ENCODE measurements around the gene SMCO4. TPM values are rescaled to one million over a fixed set of nuclear protein-coding genes. Genes with fewer than 3 reads are reported as not detected.

SMCO4 gene
- total RNA-seq, 1 donor from 2014 or later, result 6.8 TPM

DNA sequence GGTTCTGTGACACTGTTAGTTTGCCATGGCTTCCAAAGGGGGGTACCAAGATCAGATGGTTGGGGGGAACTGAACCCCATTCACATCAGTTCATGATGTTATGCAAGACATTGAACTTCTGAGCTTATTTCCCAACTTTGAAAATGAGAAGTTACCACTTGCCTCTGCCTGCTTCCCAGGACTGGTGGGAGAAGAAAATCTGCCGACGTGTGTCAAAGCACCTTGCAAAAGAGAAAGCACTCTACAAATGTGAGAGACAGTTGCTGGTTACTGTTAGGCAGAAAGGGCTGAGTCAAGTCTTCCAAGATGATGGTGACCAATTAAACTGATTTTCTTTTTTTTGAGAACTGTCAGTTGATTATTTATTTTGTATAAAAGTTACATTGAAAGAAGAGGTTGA, 45.6 kb downstream of the SMCO4 start:
- H3K27me3 Mint-ChIP-seq (ENCODE audit: low read depth), result no peaks in the 10 kb centered on the region
- H3K4me3 Mint-ChIP-seq, result no peak overlapping the region
- H3K9me3 Mint-ChIP-seq, result peaks cover 4% of the 10 kb centered on the region
- no peak overlapping the region for H3K27ac Mint-ChIP-seq
- H3K4me1 Mint-ChIP-seq, result peaks cover 6% of the 10 kb centered on the region
- TF ChIP-seq, protein P1, sequence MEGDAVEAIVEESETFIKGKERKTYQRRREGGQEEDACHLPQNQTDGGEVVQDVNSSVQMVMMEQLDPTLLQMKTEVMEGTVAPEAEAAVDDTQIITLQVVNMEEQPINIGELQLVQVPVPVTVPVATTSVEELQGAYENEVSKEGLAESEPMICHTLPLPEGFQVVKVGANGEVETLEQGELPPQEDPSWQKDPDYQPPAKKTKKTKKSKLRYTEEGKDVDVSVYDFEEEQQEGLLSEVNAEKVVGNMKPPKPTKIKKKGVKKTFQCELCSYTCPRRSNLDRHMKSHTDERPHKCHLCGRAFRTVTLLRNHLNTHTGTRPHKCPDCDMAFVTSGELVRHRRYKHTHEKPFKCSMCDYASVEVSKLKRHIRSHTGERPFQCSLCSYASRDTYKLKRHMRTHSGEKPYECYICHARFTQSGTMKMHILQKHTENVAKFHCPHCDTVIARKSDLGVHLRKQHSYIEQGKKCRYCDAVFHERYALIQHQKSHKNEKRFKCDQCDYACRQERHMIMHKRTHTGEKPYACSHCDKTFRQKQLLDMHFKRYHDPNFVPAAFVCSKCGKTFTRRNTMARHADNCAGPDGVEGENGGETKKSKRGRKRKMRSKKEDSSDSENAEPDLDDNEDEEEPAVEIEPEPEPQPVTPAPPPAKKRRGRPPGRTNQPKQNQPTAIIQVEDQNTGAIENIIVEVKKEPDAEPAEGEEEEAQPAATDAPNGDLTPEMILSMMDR (IDR thresholded peaks at IDR 0.05; ENCODE audit: unreplicated experiment), result no peak
- peaks cover 4% of the 10 kb centered on the region for H3K36me3 Mint-ChIP-seq
- no peak for DNase-seq (ENCODE audit: low spot score in 2 of 2, unreplicated experiment in 2 of 2)

GRCh38 chr11:93494357-93494756, 48.8 kb downstream of the SMCO4 start:
- TF ChIP-seq, protein P1 (IDR thresholded peaks at IDR 0.05; ENCODE audit: unreplicated experiment), result no peak
- Mint-ChIP-seq H3K27me3 (ENCODE audit: low read depth) (no peaks in the 10 kb centered on the region), H3K4me3 (no peak overlapping the region), H3K36me3 (peaks cover 4% of the 10 kb centered on the region), H3K4me1 (peaks cover 14% of the 10 kb centered on the region), H3K9me3 (no peaks in the 10 kb centered on the region), H3K27ac (no peak overlapping the region)
- DNase-seq (ENCODE audit: low spot score in 2 of 2, unreplicated experiment in 2 of 2), result no peak

DNA sequence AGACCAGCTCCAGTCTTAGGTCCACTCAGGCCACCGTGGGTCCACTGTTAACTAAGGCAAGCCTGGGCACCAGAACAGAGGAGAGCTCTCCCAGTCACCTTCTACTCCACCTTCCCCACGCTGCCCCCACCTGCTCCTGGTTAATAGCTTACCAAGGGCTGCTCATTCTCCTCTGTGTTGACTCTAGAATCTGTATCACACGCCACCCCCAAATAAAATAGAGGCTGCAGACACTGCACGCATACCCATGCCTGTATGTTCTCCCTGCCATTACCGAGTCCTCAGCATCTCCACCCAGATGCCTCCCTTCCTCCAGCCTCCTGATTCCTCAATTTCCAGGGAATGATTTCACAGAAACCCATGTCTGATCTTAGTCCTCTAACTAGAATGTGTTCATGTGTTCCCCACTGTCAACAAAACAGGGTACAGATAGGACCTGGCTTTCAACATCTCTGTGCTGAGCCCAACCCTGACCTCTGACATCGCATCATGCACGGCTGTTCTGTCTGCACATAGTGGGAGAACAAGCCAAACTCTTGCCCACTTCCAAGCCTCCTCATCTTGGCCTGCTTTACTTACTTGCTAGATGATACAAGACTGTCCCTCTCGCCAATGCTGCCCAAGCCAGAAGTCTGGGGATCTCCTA, 49.8 kb downstream of the SMCO4 start:
- Mint-ChIP-seq H3K27ac (no peak overlapping the region), H3K27me3 (ENCODE audit: low read depth) (no peaks in the 10 kb centered on the region), H3K4me3 (no peak overlapping the region), H3K36me3 (peaks cover 4% of the 10 kb centered on the region), H3K9me3 (no peaks in the 10 kb centered on the region), H3K4me1 (peaks cover 8% of the 10 kb centered on the region)
- DNase-seq (ENCODE audit: low spot score in 2 of 2, unreplicated experiment in 2 of 2), result no peak
- TF ChIP-seq, protein P1 (IDR thresholded peaks at IDR 0.05; ENCODE audit: unreplicated experiment), result no peak

- TF ChIP-seq, protein P1 (IDR thresholded peaks at IDR 0.05; ENCODE audit: unreplicated experiment), result no peak
- Mint-ChIP-seq H3K4me3 (no peak overlapping the region), H3K36me3 (peaks cover 4% of the 10 kb centered on the region), H3K27me3 (ENCODE audit: low read depth) (no peaks in the 10 kb centered on the region), H3K9me3 (no peaks in the 10 kb centered on the region), H3K4me1 (peaks cover 8% of the 10 kb centered on the region), H3K27ac (no peak overlapping the region)
- DNase-seq (ENCODE audit: low spot score in 2 of 2, unreplicated experiment in 2 of 2), result no peak
These were observed 50.5 kb downstream of the SMCO4 start for GRCh38 chr11:93492464-93493251.

DNA sequence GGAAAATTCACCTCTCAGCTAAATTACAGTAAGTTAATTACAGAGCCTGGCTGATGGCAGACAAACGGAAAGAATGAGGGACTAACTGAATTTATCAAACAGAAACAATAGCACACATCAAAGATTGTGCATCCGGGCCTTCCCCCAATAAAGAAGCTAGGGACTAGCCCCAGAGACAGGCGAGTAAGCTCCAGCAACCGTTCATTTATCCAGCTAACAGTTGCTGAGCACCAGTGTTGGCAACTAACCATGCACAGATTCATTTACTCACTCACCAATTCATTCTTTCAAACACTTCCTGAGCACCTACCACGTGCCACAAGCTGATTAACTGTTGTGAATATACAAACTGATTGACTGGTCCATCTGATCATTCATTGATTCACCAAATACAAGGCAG, 51.2 kb downstream of the SMCO4 start:
- no peak for DNase-seq (ENCODE audit: low spot score in 2 of 2, unreplicated experiment in 2 of 2)
- H3K27me3 Mint-ChIP-seq (ENCODE audit: low read depth), result no peaks in the 10 kb centered on the region
- H3K9me3 Mint-ChIP-seq, result no peaks in the 10 kb centered on the region
- H3K4me3 Mint-ChIP-seq, result no peak overlapping the region
- peaks cover 4% of the 10 kb centered on the region for H3K36me3 Mint-ChIP-seq
- H3K27ac Mint-ChIP-seq, result no peak overlapping the region
- TF ChIP-seq, protein P1 (IDR thresholded peaks at IDR 0.05; ENCODE audit: unreplicated experiment), result no peak
- peaks cover 8% of the 10 kb centered on the region for H3K4me1 Mint-ChIP-seq
